GM18511 (cell line): ENCODE results near the gene PRKAR2B.
"Not testable (repeated sequence)": the region's sequence is repeated elsewhere in the genome, so short reads cannot be mapped to it uniquely, and the experiment has no call there.

Experiments used
- ATAC-seq: cut with Tn5 transposase; IDR thresholded peaks from one replicate; pipeline ENCODE4 v1.9.1; 2021; ENCODE audit warnings: mild to moderate bottlenecking, moderate library complexity; ENCODE audit not compliant: unreplicated experiment

PRKAR2B gene

GRCh38 chr7:107115114-107115513 is 70.6 kb downstream of the PRKAR2B start:
- no peak for ATAC-seq

- ATAC-seq = no peak
These were observed 71.4 kb downstream of the PRKAR2B start for GRCh38 chr7:107115762-107116540.

- ATAC-seq = no peak
These were observed 73.8 kb downstream of the PRKAR2B start for GRCh38 chr7:107118109-107118900.

- no peak for ATAC-seq
These were observed 75.0 kb downstream of the PRKAR2B start for GRCh38 chr7:107119376-107120105.

GRCh38 chr7:107122486-107122911 is 78.0 kb downstream of the PRKAR2B start:
- ATAC-seq = no peak

- ATAC-seq = no peak
These were observed 78.9 kb downstream of the PRKAR2B start for GRCh38 chr7:107123392-107123791.

GRCh38 chr7:107125475-107125874 is 81.0 kb downstream of the PRKAR2B start:
- no peak for ATAC-seq

GRCh38 chr7:107128217-107128616 is 83.7 kb downstream of the PRKAR2B start:
- no peak for ATAC-seq

GRCh38 chr7:107128748-107129147 is 84.2 kb downstream of the PRKAR2B start:
- no peak for ATAC-seq

GRCh38 chr7:107130487-107131220 is 86.1 kb downstream of the PRKAR2B start:
- no peak for ATAC-seq

GRCh38 chr7:107133396-107133795 is 88.9 kb downstream of the PRKAR2B start:
- ATAC-seq = no peak

- no peak for ATAC-seq
These were observed 94.4 kb downstream of the PRKAR2B start for GRCh38 chr7:107138696-107139420.

GRCh38 chr7:107143875-107144274 is 99.4 kb downstream of the PRKAR2B start:
- ATAC-seq = not testable (repeated sequence)

- no peak for ATAC-seq
These were observed 100.7 kb downstream of the PRKAR2B start for GRCh38 chr7:107145067-107145838.

GRCh38 chr7:107147464-107148393 is 103.2 kb downstream of the PRKAR2B start:
- ATAC-seq = no peak

GRCh38 chr7:107148721-107149120 is 104.2 kb downstream of the PRKAR2B start:
- no peak for ATAC-seq

GRCh38 chr7:107149863-107150262 is 105.4 kb downstream of the PRKAR2B start:
- ATAC-seq = no peak

- ATAC-seq = no peak
These were observed 106.0 kb downstream of the PRKAR2B start for GRCh38 chr7:107150375-107151073.
